Brain microvascular endothelial cell (primary cell): ENCODE data around the gene CPSF3.

ENCODE experiments used
- DNase-seq: peaks from one replicate; pipeline ENCODE4 v3.0.0-alpha.2; 2020
- H3K27ac ChIP-seq: fragments of 250-450 bp; sonication (Bioruptor Pico); 2 replicates; pipeline ENCODE4 v1.5.1; 2020; ENCODE audit warnings: mild to moderate bottlenecking, moderate library complexity
- H3K27me3 ChIP-seq: fragments of 250-450 bp; sonication (Bioruptor Pico); replicated peaks from 2 replicates; pipeline ENCODE4 v1.5.1; 2020; ENCODE audit warnings: mild to moderate bottlenecking
- H3K36me3 ChIP-seq: fragments of 250-450 bp; sonication (Bioruptor Pico); replicated peaks from 2 replicates; pipeline ENCODE4 v1.5.1; 2020; ENCODE audit warnings: mild to moderate bottlenecking
- H3K4me3 ChIP-seq: 2 replicates; pipeline ENCODE4 v1.5.1; 2011; ENCODE audit warnings: low read depth, mild to moderate bottlenecking, control low read depth, low read length, moderate library complexity
- in situ Hi-C: cut with HindIII; loops from 2 replicates; pipeline ENCODE4 v1.10.0; 2017; ENCODE audit warnings: low sequenced_read_pairs, low pct_ligation_motif_present
- TF ChIP-seq, protein P1 (sequence below): IDR thresholded peaks from 2 replicates; pipeline ENCODE4 v1.5.1; 2011; ENCODE audit warnings: low read depth, mild to moderate bottlenecking, moderate library complexity, low read length, control low read depth, inconsistent platforms; ENCODE audit errors: missing control alignments

The CPSF3 gene

DNA sequence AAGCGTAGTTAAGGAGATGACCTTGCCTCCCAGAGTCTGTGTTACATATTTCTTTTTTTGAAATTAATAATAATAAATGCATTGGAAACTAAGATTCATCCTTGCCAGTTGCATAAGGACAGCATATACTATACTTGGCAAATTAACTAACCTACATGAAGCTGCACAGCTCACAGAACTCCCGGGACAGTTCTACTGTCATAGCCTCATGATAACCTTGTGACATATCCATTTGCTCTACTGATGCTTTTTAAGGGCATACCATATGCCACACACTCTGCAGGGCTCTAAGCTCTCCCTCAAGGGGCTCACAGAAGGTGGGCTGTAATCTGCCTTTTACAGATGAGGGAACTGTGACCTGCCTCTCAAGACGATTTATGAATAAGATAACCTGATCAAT lies 3.9 kb upstream of the CPSF3 start:
- in situ Hi-C loops, result no loop called here
- Histone ChIP-seq H3K27ac (no peak overlapping the region), H3K27me3 (no peaks in the 10 kb centered on the region), H3K36me3 (peaks cover 2% of the 10 kb centered on the region), H3K4me3 (no peak overlapping the region)
- TF ChIP-seq, protein P1, sequence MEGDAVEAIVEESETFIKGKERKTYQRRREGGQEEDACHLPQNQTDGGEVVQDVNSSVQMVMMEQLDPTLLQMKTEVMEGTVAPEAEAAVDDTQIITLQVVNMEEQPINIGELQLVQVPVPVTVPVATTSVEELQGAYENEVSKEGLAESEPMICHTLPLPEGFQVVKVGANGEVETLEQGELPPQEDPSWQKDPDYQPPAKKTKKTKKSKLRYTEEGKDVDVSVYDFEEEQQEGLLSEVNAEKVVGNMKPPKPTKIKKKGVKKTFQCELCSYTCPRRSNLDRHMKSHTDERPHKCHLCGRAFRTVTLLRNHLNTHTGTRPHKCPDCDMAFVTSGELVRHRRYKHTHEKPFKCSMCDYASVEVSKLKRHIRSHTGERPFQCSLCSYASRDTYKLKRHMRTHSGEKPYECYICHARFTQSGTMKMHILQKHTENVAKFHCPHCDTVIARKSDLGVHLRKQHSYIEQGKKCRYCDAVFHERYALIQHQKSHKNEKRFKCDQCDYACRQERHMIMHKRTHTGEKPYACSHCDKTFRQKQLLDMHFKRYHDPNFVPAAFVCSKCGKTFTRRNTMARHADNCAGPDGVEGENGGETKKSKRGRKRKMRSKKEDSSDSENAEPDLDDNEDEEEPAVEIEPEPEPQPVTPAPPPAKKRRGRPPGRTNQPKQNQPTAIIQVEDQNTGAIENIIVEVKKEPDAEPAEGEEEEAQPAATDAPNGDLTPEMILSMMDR, result no peak
- DNase-seq, result no peak

DNA sequence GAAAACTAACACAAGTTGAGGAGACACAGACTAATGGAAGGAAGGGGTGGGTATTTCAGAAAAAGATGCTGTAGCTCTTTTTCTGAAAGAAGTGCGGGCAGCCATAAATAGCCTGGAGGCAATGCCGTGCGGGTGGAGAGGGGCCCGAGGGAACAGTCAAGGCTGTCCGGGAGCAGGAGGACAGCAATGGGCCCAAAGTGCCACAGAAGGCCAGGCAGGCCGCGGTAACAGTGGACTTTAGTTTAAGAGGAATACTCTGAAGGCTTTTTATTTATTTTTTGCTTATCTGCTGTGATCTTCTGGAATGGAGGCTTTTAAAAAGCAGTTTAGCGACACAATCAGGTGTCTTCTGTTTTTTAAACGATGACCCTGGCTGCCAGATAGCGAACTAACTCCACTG lies 3.0 kb upstream of the CPSF3 start:
- Histone ChIP-seq H3K27ac (no peak overlapping the region), H3K36me3 (peaks cover 2% of the 10 kb centered on the region), H3K4me3 (no peak overlapping the region), H3K27me3 (no peaks in the 10 kb centered on the region)
- TF ChIP-seq, protein P1, result no peak
- in situ Hi-C loops, result no loop called here
- no peak for DNase-seq

- no peaks in the 10 kb centered on the region for H3K36me3 ChIP-seq
- no peaks in the 10 kb centered on the region for H3K27me3 ChIP-seq
- peak overlapping the region; percentile 96 for H3K4me3 ChIP-seq
- in situ Hi-C loops, result no loop called here
- TF ChIP-seq, protein P1, result peak; percentile 2
- no peak for DNase-seq
- peak overlapping the region; percentile 75 for H3K27ac ChIP-seq
Measured at GRCh38 chr2:9422321-9423099, 944 bp upstream of the CPSF3 start.

GRCh38 chr2:9423922-9424272 lies 443 bp downstream of the CPSF3 start:
- DNase-seq, result no peak
- in situ Hi-C loops, result no loop called here

GRCh38 chr2:9424447-9425164 lies 1.2 kb downstream of the CPSF3 start:
- TF ChIP-seq, protein P1, result no peak
- in situ Hi-C loops, result no loop called here
- no peak for DNase-seq
- no peak overlapping the region for H3K27ac ChIP-seq
- peak overlapping the region; percentile 96 for H3K4me3 ChIP-seq
- no peaks in the 10 kb centered on the region for H3K36me3 ChIP-seq
- no peaks in the 10 kb centered on the region for H3K27me3 ChIP-seq

More at GRCh38 chr2:9423922-9424272, 443 bp downstream of the CPSF3 start:
- no peaks in the 10 kb centered on the region for H3K36me3 ChIP-seq
- peak overlapping the region; percentile 75 for H3K27ac ChIP-seq
- H3K4me3 ChIP-seq, result peak overlapping the region; percentile 96
- TF ChIP-seq, protein P1, result no peak
- no peaks in the 10 kb centered on the region for H3K27me3 ChIP-seq
